ENCODE data around the gene ACTL10.

The ACTL10 gene

DNA sequence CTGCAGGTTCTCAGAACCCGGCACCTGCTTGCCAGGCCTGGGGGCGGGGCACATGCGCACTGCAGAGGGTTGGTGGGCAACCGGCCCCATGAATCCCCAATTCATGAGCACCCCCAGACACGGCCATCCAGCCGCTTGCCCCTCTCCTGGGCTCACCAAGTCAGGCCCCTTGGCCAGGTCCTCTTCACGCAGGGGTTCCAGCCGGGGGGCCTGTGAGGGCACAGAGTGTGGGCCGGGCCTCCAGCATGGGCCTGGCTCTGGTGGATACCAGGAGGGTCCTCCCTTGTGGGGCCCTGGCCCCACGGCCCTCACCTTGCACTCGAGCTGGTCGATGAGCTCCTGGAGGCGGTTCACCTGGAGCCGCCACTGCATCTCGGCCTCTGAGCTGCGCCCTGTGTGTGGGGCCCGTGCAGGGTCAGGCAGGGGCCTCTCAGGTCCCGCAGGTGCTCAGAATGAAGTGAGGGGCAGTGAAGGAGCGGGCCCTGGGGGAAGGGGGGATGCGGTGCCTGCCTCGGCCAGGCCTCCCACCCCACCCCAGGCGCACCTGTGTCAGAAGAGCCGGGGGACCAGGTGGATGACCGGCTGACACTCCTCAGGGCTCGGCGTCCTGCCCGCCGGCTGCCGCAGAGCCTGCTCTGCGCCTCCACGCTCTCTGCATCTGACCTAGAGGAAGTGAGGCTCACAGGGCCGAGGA is 7.3 kb upstream of the ACTL10 start:
- TF ChIP-seq FOXM1 (IDR thresholded peaks at IDR 0.05; ENCODE audit: borderline replicate concordance, low read depth), result no peak
- no peak for TF ChIP-seq YY1 (IDR thresholded peaks at IDR 0.05; ENCODE audit: low read depth)
- TF ChIP-seq CREB1 (IDR thresholded peaks at IDR 0.05; ENCODE audit: low read depth), result no peak
- TF ChIP-seq NFIC (IDR thresholded peaks at IDR 0.05), result no peak
- TF ChIP-seq TAF1 (IDR thresholded peaks at IDR 0.05; ENCODE audit: low read depth), result no peak
- no peak for TF ChIP-seq EGR1 (IDR thresholded peaks at IDR 0.05)
- TF ChIP-seq, protein P1, sequence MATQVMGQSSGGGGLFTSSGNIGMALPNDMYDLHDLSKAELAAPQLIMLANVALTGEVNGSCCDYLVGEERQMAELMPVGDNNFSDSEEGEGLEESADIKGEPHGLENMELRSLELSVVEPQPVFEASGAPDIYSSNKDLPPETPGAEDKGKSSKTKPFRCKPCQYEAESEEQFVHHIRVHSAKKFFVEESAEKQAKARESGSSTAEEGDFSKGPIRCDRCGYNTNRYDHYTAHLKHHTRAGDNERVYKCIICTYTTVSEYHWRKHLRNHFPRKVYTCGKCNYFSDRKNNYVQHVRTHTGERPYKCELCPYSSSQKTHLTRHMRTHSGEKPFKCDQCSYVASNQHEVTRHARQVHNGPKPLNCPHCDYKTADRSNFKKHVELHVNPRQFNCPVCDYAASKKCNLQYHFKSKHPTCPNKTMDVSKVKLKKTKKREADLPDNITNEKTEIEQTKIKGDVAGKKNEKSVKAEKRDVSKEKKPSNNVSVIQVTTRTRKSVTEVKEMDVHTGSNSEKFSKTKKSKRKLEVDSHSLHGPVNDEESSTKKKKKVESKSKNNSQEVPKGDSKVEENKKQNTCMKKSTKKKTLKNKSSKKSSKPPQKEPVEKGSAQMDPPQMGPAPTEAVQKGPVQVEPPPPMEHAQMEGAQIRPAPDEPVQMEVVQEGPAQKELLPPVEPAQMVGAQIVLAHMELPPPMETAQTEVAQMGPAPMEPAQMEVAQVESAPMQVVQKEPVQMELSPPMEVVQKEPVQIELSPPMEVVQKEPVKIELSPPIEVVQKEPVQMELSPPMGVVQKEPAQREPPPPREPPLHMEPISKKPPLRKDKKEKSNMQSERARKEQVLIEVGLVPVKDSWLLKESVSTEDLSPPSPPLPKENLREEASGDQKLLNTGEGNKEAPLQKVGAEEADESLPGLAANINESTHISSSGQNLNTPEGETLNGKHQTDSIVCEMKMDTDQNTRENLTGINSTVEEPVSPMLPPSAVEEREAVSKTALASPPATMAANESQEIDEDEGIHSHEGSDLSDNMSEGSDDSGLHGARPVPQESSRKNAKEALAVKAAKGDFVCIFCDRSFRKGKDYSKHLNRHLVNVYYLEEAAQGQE (IDR thresholded peaks at IDR 0.05; ENCODE audit: low read depth), result no peak

DNA sequence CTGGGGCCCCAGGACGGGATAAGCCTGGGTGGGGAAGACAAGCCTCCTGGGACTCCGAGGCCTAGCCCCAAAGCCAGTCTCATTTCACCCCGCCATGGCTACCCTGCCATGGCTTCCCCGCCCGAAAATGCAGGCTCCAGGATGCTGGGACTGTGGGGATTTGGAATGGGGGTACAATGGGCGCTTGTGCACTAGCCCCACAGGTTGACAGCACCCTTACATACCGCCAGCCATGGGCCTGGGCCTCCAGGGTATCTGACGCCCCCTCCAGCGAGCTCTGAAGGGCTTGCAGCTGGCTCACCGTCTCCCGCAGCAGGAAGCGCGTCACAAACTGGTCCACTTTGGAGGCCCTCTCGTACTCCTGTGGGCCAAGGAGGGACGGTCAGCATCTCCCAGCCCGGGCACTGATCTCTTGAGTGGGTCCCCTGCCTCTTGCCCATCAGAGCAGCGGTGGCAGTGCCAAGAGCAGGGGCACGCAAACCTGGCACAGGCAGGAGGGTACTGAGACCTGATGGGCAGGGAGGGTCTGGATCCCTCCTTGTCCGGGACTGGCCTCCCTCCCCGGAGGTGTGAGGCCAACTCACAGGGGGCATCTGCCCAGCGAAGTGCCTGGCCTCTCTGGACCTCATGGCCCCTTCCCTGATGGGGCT is 6.6 kb upstream of the ACTL10 start:
- TF ChIP-seq CREB1 (IDR thresholded peaks at IDR 0.05; ENCODE audit: low read depth), result no peak
- TF ChIP-seq EP300 (IDR thresholded peaks at IDR 0.05; ENCODE audit: borderline replicate concordance), result no peak
- TF ChIP-seq ZBTB7A (IDR thresholded peaks at IDR 0.05; ENCODE audit: low read depth), result no peak
- TF ChIP-seq, protein P2, sequence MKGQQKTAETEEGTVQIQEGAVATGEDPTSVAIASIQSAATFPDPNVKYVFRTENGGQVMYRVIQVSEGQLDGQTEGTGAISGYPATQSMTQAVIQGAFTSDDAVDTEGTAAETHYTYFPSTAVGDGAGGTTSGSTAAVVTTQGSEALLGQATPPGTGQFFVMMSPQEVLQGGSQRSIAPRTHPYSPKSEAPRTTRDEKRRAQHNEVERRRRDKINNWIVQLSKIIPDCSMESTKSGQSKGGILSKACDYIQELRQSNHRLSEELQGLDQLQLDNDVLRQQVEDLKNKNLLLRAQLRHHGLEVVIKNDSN (IDR thresholded peaks at IDR 0.05), result no peak
- TF ChIP-seq FOXM1 (IDR thresholded peaks at IDR 0.05; ENCODE audit: borderline replicate concordance, low read depth), result no peak
- no peak for TF ChIP-seq YY1 (IDR thresholded peaks at IDR 0.05; ENCODE audit: low read depth)
- TF ChIP-seq TAF1 (IDR thresholded peaks at IDR 0.05; ENCODE audit: low read depth), result no peak
- TF ChIP-seq NFIC (IDR thresholded peaks at IDR 0.05), result no peak
- TF ChIP-seq EGR1 (IDR thresholded peaks at IDR 0.05), result no peak
- TF ChIP-seq TCF12 (IDR thresholded peaks at IDR 0.05; ENCODE audit: low read depth), result no peak
- TF ChIP-seq CEBPB (IDR thresholded peaks at IDR 0.05), result no peak
- TF ChIP-seq RAD21 (IDR thresholded peaks at IDR 0.05; ENCODE audit: low read depth), result no peak
- no peak for TF ChIP-seq TEAD4 (IDR thresholded peaks at IDR 0.05)
- TF ChIP-seq, protein P1 (IDR thresholded peaks at IDR 0.05; ENCODE audit: low read depth), result no peak
- TF ChIP-seq, protein P3, sequence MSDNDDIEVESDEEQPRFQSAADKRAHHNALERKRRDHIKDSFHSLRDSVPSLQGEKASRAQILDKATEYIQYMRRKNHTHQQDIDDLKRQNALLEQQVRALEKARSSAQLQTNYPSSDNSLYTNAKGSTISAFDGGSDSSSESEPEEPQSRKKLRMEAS (IDR thresholded peaks at IDR 0.05), result no peak

DNA sequence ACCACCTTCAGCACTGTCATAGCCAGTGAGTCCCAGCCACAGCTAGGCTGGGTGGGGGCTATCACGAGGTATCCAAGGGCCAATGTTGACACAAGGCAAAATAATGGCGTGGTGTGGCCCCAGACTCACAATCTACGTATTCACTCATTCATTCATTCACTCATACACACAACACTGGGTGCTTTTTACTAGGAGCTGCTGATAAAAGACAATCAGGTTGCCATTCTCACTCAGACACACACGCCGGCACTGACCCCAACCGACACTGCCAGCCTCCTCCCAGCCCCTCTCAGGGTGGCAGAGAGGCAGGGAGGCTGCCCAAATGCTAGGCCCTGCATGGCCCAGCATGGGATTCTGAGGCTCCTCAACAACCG is 6.1 kb upstream of the ACTL10 start:
- TF ChIP-seq CEBPB (IDR thresholded peaks at IDR 0.05) (no peak), EGR1 (IDR thresholded peaks at IDR 0.05) (no peak), ZBTB7A (IDR thresholded peaks at IDR 0.05; ENCODE audit: low read depth) (no peak), FOXM1 (IDR thresholded peaks at IDR 0.05; ENCODE audit: borderline replicate concordance, low read depth) (no peak), CREB1 (IDR thresholded peaks at IDR 0.05; ENCODE audit: low read depth) (no peak), TAF1 (IDR thresholded peaks at IDR 0.05; ENCODE audit: low read depth) (no peak), TCF12 (IDR thresholded peaks at IDR 0.05; ENCODE audit: low read depth) (no peak), TEAD4 (IDR thresholded peaks at IDR 0.05) (no peak), YY1 (IDR thresholded peaks at IDR 0.05; ENCODE audit: low read depth) (no peak), RAD21 (IDR thresholded peaks at IDR 0.05; ENCODE audit: low read depth) (no peak)
- TF ChIP-seq, protein P1 (IDR thresholded peaks at IDR 0.05; ENCODE audit: low read depth), result no peak
- TF ChIP-seq, protein P2 (IDR thresholded peaks at IDR 0.05), result no peak
- TF ChIP-seq, protein P3 (IDR thresholded peaks at IDR 0.05), result no peak

DNA sequence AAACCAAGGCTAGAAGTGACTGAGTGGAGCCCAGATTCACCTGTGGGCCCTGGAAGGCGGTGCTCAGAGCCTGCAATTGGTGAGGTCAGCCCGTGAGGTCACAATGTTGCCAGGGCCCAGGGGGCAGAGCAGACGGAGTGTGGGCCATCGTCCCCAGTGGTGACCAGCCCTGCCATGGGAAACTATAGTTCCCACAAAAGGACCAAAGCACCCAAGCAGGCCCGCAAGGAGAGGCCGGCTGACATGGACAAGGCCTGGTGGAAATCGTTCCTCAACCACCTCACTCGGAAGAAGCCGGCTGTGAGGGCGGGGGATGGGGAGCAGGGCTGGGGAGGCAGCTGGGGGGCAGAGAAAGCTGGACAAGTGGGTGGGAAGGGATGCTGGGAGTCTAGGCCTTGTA is 4.6 kb upstream of the ACTL10 start, which contains the start of gene C20orf144:
Gene C20orf144 (plus strand): TSS at position 156 of the 400 bp plus-strand sequence. CDS start 19 bp downstream, at position 175.
- TF ChIP-seq ZBTB7A (IDR thresholded peaks at IDR 0.05; ENCODE audit: low read depth) (no peak), FOXM1 (IDR thresholded peaks at IDR 0.05; ENCODE audit: borderline replicate concordance, low read depth) (no peak), EGR1 (IDR thresholded peaks at IDR 0.05) (no peak), EP300 (IDR thresholded peaks at IDR 0.05; ENCODE audit: borderline replicate concordance) (no peak)

Data from Ishikawa (cell line).